GM20000 (cell line): ENCODE measurements around the gene JPH2.
"Not testable (repeated sequence)": the region's sequence is repeated elsewhere in the genome, so short reads cannot be mapped to it uniquely, and the experiment has no call there.

Experiments
- DNase-seq: peaks from one replicate; pipeline ENCODE4 v3.0.0; 2012; ENCODE audit warnings: low spot score
- CTCF ChIP-seq: IDR thresholded peaks from 2 replicates; pipeline ENCODE4 v1.5.1; 2012; ENCODE audit warnings: mild to moderate bottlenecking, control low read depth; ENCODE audit errors: extremely low read depth, missing control alignments

JPH2 gene

GRCh38 chr20:44187054-44187771, at the start of gene JPH2:
TSS of gene JPH2 (minus strand) at chr20:44187188. CDS start at chr20:44186705, 483 bp downstream.
- TF ChIP-seq CTCF = no peak
- DNase-seq = no peak

- no peak for DNase-seq
- no peak for TF ChIP-seq CTCF
These were observed 48.7 kb upstream of the JPH2 start for GRCh38 chr20:44235702-44236101.

GRCh38 chr20:44234566-44235317, 47.8 kb upstream of the JPH2 start:
- DNase-seq = no peak

GRCh38 chr20:44233436-44234016, 46.5 kb upstream of the JPH2 start:
- TF ChIP-seq CTCF = no peak
- no peak for DNase-seq

More at GRCh38 chr20:44234566-44235317, 47.8 kb upstream of the JPH2 start:
- no peak for TF ChIP-seq CTCF

GRCh38 chr20:44232469-44232856, 45.5 kb upstream of the JPH2 start:
- DNase-seq = not testable (repeated sequence)

GRCh38 chr20:44231713-44232468, 44.9 kb upstream of the JPH2 start:
- DNase-seq = no peak
- TF ChIP-seq CTCF = no peak

- no peak for TF ChIP-seq CTCF
- DNase-seq = no peak
These were observed 44.2 kb upstream of the JPH2 start for GRCh38 chr20:44231193-44231592.
